OCI-LY7 (cell line): ENCODE measurements around the gene TNK1. TPM values are rescaled to one million over a fixed set of nuclear protein-coding genes. Genes with fewer than 3 reads are reported as not detected.
A peak's percentile ranks its signal among the peaks of the same experiment; 100 is the strongest.
"Not testable (repeated sequence)": the region's sequence is repeated elsewhere in the genome, so short reads cannot be mapped to it uniquely, and the experiment has no call there.

Experiments used
- Bru-seq: library from RNA; stranded (reverse); fragments of 400-500 nt; gene quantifications from one replicate; lab custom pipeline; 2021; lab: Mats Ljungman, UMichigan
- BruChase-seq, 2 experiments: library from RNA; stranded (reverse); fragments of 400-500 nt; gene quantifications; one replicate each; lab custom pipeline; 2021; lab: Mats Ljungman, UMichigan
- BruUV-seq: library from RNA; stranded (reverse); fragments of 400-500 nt; replicated peaks from 2 replicates; lab custom pipeline; 2021; lab: Mats Ljungman, UMichigan
- CTCF ChIA-PET: fragments of 300-600 bp; sonication (Branson Sonifier 250); formaldehyde crosslinking; loops from one replicate; lab custom pipeline; 2022; ENCODE audit warnings: antibody characterized with exemption; ENCODE audit not compliant: unreplicated experiment; lab: Charles Lee
- POLR2A ChIA-PET: fragments of 300-600 bp; sonication (Branson Sonifier 250); formaldehyde crosslinking; loops from one replicate; lab custom pipeline; 2022; ENCODE audit warnings: antibody characterized with exemption; lab: Charles Lee
- DNase-seq: peaks from one replicate; pipeline ENCODE4 v3.0.0-alpha.2; 2015; ENCODE audit warnings: low spot score
- H2AFZ ChIP-seq: fragments of 200-600 bp; sonication (generic), shearing (Covaris generic); 2 replicates; pipeline ENCODE4 v1.6.1; 2014; ENCODE audit warnings: mild to moderate bottlenecking, antibody characterized with exemption, low read length, moderate library complexity
- H3K27ac ChIP-seq: fragments of 200-600 bp; sonication (generic); 2 replicates; pipeline ENCODE4 v1.5.1; 2014; ENCODE audit warnings: mixed run types, low read depth, mild to moderate bottlenecking, moderate library complexity, low read length, inconsistent platforms; ENCODE audit not compliant: poor library complexity, severe bottlenecking
- H3K36me3 ChIP-seq: fragments of 200-600 bp; sonication (generic); 2 replicates; pipeline ENCODE4 v1.6.1; 2014; ENCODE audit warnings: mild to moderate bottlenecking, antibody characterized with exemption, low read length, moderate library complexity, mixed read lengths; ENCODE audit not compliant: insufficient read depth
- H3K4me1 ChIP-seq: fragments of 200-600 bp; sonication (generic); 2 replicates; pipeline ENCODE4 v1.5.1; 2014; ENCODE audit warnings: mild to moderate bottlenecking, low read length; ENCODE audit not compliant: insufficient read depth, poor library complexity, severe bottlenecking
- H3K4me2 ChIP-seq: fragments of 200-600 bp; sonication (generic); 2 replicates; pipeline ENCODE4 v1.6.1; 2014; ENCODE audit warnings: mild to moderate bottlenecking, low read length
- H3K4me3 ChIP-seq: fragments of 200-600 bp; sonication (generic); 2 replicates; pipeline ENCODE4 v1.5.1; 2014; ENCODE audit warnings: mild to moderate bottlenecking, low read depth, low read length; ENCODE audit not compliant: poor library complexity, severe bottlenecking
- H3K79me2 ChIP-seq: fragments of 200-600 bp; sonication (generic); 2 replicates; pipeline ENCODE4 v1.6.1; 2016; ENCODE audit warnings: low read depth, mild to moderate bottlenecking, low read length, moderate library complexity, mixed read lengths; ENCODE audit not compliant: insufficient read depth
- H3K9me2 ChIP-seq: fragments of 200-600 bp; sonication (generic); 2 replicates; pipeline ENCODE4 v1.6.1; 2016; ENCODE audit warnings: mild to moderate bottlenecking, low read length, mixed read lengths; ENCODE audit not compliant: insufficient read depth
- H3K9me3 ChIP-seq: fragments of 200-600 bp; sonication (generic); 2 replicates; pipeline ENCODE4 v1.6.1; 2014; ENCODE audit warnings: mild to moderate bottlenecking, mixed run types, low read length, mixed read lengths
- H4K20me1 ChIP-seq: fragments of 200-600 bp; sonication (generic); 2 replicates; pipeline ENCODE4 v1.6.1; 2014; ENCODE audit warnings: mild to moderate bottlenecking, antibody characterized with exemption, low read length, moderate library complexity, mixed read lengths; ENCODE audit not compliant: insufficient read depth
- EZH2phosphoT487 ChIP-seq: fragments of 200-600 bp; sonication (generic); IDR thresholded peaks from 2 replicates; pipeline ENCODE4 v1.6.1; 2018; ENCODE audit warnings: low read depth, borderline replicate concordance, mild to moderate bottlenecking, mixed run types, antibody characterized with exemption, low read length, moderate library complexity, mixed read lengths
- intact Hi-C: fragments of 100-400 bp; cut with micrococcal nuclease; formaldehyde crosslinking; loops from one replicate; pipeline ENCODE4 v1.10.0; 2022; ENCODE audit not compliant: unreplicated experiment
- long read RNA-seq: library from polyadenylated mRNA; stranded (forward); transcript quantifications from one replicate; pipeline ENCODE4 v2.0.0, GENCODE V29; 2022
- total RNA-seq, 2 experiments: library from RNA; depleted of rRNA in 1 of 2; stranded (reverse); fragments of >200 nt in 1 of 2; shearing (Covaris generic) in 1 of 2; gene quantifications; 2 replicates each; pipeline ENCODE4 v1.2.3, GENCODE V29; 2014 to 2022
- TF ChIP-seq, protein P1 (sequence below): fragments of 200-600 bp; sonication (generic); conservative IDR thresholded peaks from 2 replicates; pipeline ENCODE4 v1.5.1; 2014; ENCODE audit warnings: mild to moderate bottlenecking, antibody characterized with exemption, low read length, moderate library complexity, mixed read lengths

Gene TNK1
- 2.9 and 5.0 TPM in 2 replicates for total RNA-seq (2014; rRNA removed; shearing (Covaris generic))
- 4.8 and 6.4 TPM in 2 replicates for total RNA-seq (2022)
- Bru-seq, nascent RNA, result percentile 31 among the genes with signal in this experiment
- percentile 26 among the genes with signal in this experiment for BruChase-seq, experiment 1, labeled RNA remaining after a 6-hour chase
- BruChase-seq, experiment 2, labeled RNA remaining after a 2-hour chase, result percentile 31 among the genes with signal in this experiment
- long read RNA-seq, partial matches to known transcripts, result 16 of 19 reads
- long read RNA-seq, other reads (novel, unspliced or antisense), result 3 of 19 reads

- Histone ChIP-seq H3K79me2 (no peaks in the 10 kb centered on the region), H3K4me2 (no peak within 1 kb of the TSS), H2AFZ (no peak within 1 kb of the TSS), H3K9me2 (no peaks in the 10 kb centered on the region), H3K4me1 (peaks cover 11% of the 10 kb centered on the region), H3K36me3 (no peaks in the 10 kb centered on the region), H3K27ac (no peak within 1 kb of the TSS), H3K9me3 (0 out of 2 replicates have a peak, but pooled peaks cover 6% of the 10 kb centered on the region), H4K20me1 (no peaks in the 10 kb centered on the region), H3K4me3 (no peak within 1 kb of the TSS)
- TF ChIP-seq, protein P1, sequence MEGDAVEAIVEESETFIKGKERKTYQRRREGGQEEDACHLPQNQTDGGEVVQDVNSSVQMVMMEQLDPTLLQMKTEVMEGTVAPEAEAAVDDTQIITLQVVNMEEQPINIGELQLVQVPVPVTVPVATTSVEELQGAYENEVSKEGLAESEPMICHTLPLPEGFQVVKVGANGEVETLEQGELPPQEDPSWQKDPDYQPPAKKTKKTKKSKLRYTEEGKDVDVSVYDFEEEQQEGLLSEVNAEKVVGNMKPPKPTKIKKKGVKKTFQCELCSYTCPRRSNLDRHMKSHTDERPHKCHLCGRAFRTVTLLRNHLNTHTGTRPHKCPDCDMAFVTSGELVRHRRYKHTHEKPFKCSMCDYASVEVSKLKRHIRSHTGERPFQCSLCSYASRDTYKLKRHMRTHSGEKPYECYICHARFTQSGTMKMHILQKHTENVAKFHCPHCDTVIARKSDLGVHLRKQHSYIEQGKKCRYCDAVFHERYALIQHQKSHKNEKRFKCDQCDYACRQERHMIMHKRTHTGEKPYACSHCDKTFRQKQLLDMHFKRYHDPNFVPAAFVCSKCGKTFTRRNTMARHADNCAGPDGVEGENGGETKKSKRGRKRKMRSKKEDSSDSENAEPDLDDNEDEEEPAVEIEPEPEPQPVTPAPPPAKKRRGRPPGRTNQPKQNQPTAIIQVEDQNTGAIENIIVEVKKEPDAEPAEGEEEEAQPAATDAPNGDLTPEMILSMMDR, result no peak
- no peak for TF ChIP-seq EZH2phosphoT487
- intact Hi-C loops, result no loop called here
- no TSS peak for BruUV-seq
- ChIA-PET CTCF (no interaction called here), POLR2A (no interaction called here)
- no peak for DNase-seq
Measured at GRCh38 chr17:7380855-7381683, at the start of gene TNK1. Gene TNK1, plus strand, starts transcription at chr17:7381089. Its CDS starts 1,838 bp downstream, at chr17:7382927.

DNA sequence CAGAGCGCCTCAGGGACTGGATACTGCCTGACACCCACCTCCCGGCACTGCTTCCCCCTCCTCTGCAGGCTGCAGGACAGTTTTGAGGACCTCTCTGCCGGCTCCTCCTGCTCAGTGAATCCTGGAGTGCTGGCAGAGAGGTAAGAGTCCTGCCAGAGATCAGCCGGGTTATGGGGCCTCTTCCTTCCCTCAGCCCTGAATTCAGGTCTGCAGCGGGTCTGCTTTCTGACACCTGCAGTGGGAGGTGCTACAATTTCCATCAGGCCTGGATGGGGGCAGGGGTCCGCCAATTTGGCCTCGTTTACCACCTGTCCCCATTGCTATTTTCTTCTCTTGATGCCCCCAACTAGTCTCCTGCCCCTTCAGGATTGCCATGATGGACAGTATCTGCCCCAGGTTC lies 48.8 kb upstream of the TNK1 start:
- CTCF ChIA-PET, result no interaction called here
- peak overlapping the region; percentile 98 for H3K4me2 ChIP-seq
- POLR2A ChIA-PET, result interaction anchor here (2.8 kb wide), 1 partner anchor 16 kb away, joined by 10 read pairs; the partner anchor contains the start of gene GPS2
- peak; percentile 71 for DNase-seq
- no peaks in the 10 kb centered on the region for H3K9me2 ChIP-seq
- H2AFZ ChIP-seq, result peak overlapping the region; percentile 6; the same call in 1 of the 2 replicates
- no peaks in the 10 kb centered on the region for H4K20me1 ChIP-seq
- BruUV-seq, result TSS peak; percentile 71
- H3K4me1 ChIP-seq, result peaks cover 61% of the 10 kb centered on the region
- H3K79me2 ChIP-seq, result peaks cover 26% of the 10 kb centered on the region; the same call in 1 of the 2 replicates
- peak overlapping the region; percentile 96 for H3K27ac ChIP-seq
- H3K9me3 ChIP-seq, result no peaks in the 10 kb centered on the region
- H3K4me3 ChIP-seq, result peak overlapping the region; percentile 59
- TF ChIP-seq, protein P1, result no peak
- TF ChIP-seq EZH2phosphoT487, result no peak
- intact Hi-C loops, result loop anchor here (5.0 kb wide), 1 partner anchor 355 kb away; the partner anchor contains the start of genes TP53 and WRAP53
- no peaks in the 10 kb centered on the region for H3K36me3 ChIP-seq

GRCh38 chr17:7332600-7333069 lies 48.3 kb upstream of the TNK1 start:
- BruUV-seq, H3K9me2 ChIP-seq, H3K9me3 ChIP-seq, CTCF ChIA-PET, H4K20me1 ChIP-seq, H3K36me3 ChIP-seq, POLR2A ChIA-PET: not testable (repeated sequence)
- intact Hi-C loops, result loop anchor here (5.0 kb wide), 1 partner anchor 355 kb away; the partner anchor contains the start of genes TP53 and WRAP53
- Histone ChIP-seq H3K4me1 (peaks cover 61% of the 10 kb centered on the region), H3K27ac (peak overlapping the region; percentile 96), H2AFZ (peak overlapping the region; percentile 6; the same call in 1 of the 2 replicates), H3K4me3 (peak overlapping the region; percentile 59), H3K4me2 (peak overlapping the region; percentile 98), H3K79me2 (peaks cover 31% of the 10 kb centered on the region; the same call in 1 of the 2 replicates)
- peak; percentile 74 for DNase-seq
